Measurements from ENCODE around the gene CFAP251.

GRCh38 chr12:122040579-122041386 lies 122.4 kb downstream of the CFAP251 start:
- no peak for TF ChIP-seq POLR2A (IDR thresholded peaks at IDR 0.05)
- no peak for TF ChIP-seq EP300 (IDR thresholded peaks at IDR 0.05)
- no peak for TF ChIP-seq CTCF (IDR thresholded peaks at IDR 0.05)
- no peak for TF ChIP-seq POLR2AphosphoS5 (IDR thresholded peaks at IDR 0.05)

All from suprapubic skin (tissue), 4 donors.